ENCODE results near the gene PPY. TPM values are rescaled to one million over a fixed set of nuclear protein-coding genes. Genes with fewer than 3 reads are reported as not detected.

Gene PPY
- total and polyA plus RNA-seq, 10 of the 15 experiments (the other 5 are each of a cell fraction or from before 2014, with no cell fraction given): 0.91 TPM; not detected in 9

GRCh38 chr17:43907425-43907981, 34.8 kb downstream of the PPY start, which contains the start of gene MPP2:
Gene MPP2 (minus strand): TSS chr17:43907536. CDS start chr17:43904460, 3,076 bp downstream.
- no peaks in the 10 kb centered on the region; a peak in 1 of 4 replicates for H3K36me3 ChIP-seq (ENCODE audit: control insufficient read depth in 2 of 2, insufficient read depth in 2 of 2, low read length in 1 of 2)
- no peak for FAIRE-seq
- intact Hi-C loops (cut with micrococcal nuclease; ENCODE audit: unreplicated experiment): no loop called here

DNA sequence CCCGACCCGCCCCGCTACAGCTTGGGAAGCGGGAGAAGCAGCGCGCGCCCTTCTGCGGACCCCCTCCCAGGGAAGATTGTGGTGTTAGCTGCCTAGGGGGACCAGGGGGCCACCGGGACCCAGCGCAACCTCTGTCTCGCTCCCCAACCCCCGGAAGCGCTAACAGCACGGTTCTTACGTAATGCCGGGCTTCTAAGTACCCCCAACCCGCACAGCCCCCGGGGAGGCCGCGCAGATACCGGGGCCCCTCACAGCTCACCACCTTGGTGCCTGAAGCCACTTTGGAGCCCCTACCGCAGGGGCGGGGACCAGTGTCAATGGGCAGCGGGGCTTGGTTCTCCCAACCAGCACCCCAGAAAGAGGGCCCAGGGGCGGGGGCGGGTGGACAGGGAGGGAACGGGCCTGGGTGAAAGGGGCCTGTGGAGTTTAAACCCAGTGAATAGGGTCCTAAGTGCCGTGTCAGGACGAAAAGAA, 35.3 kb downstream of the PPY start:
- peak overlapping the region; percentile 79 for H3K4me2 ChIP-seq (ENCODE audit: control insufficient read depth, insufficient read depth)
- H3K27ac ChIP-seq (ENCODE audit: control insufficient read depth, insufficient read depth): no peak overlapping the region
- ChIA-PET SMC1A (ENCODE audit: uncharacterized antibody, unreplicated experiment) (no interaction called here), POLR2A (no interaction called here), RAD21 (ENCODE audit: unreplicated experiment) (no interaction called here), CTCF (no interaction called here)
- FAIRE-seq (no peak), ATAC-seq (no peak), DNase-seq (ENCODE audit: low read depth, low spot score) (no peak)
- H3K4me1 ChIP-seq (ENCODE audit: control insufficient read depth, insufficient read depth, low read length): no peaks in the 10 kb centered on the region
- TF ChIP-seq SMARCA5 (IDR thresholded peaks at IDR 0.05) (no peak), POU2F2 (IDR thresholded peaks at IDR 0.05; ENCODE audit: borderline replicate concordance, low read depth, low read length) (no peak), MEF2B (IDR thresholded peaks at IDR 0.05; ENCODE audit: partially characterized antibody, poor library complexity, severe bottlenecking) (no peak), FOXK2 (IDR thresholded peaks at IDR 0.05) (no peak), CHD1 (IDR thresholded peaks at IDR 0.05; ENCODE audit: low read depth, low read length) (no peak)
- in situ Hi-C loops (cut with MboI): no loop called here
- no peaks in the 10 kb centered on the region for H4K20me1 ChIP-seq (ENCODE audit: control insufficient read depth, insufficient read depth)
- H3K9ac ChIP-seq (ENCODE audit: control insufficient read depth, insufficient read depth, low read length): no peak overlapping the region
- no peaks in the 10 kb centered on the region for H3K79me2 ChIP-seq (ENCODE audit: control insufficient read depth, insufficient read depth, low read length)
- BruUV-seq (replicated peaks): no TSS peak
- intact Hi-C loops (cut with micrococcal nuclease; ENCODE audit: unreplicated experiment): no loop called here
- H3K9me3 ChIP-seq (replicated peaks; ENCODE audit: control insufficient read depth, insufficient read depth, low read length): no peaks in the 10 kb centered on the region
- no peaks in the 10 kb centered on the region; a peak in 1 of 4 replicates for H3K36me3 ChIP-seq (ENCODE audit: control insufficient read depth in 2 of 2, insufficient read depth in 2 of 2, low read length in 1 of 2)
- 19% methylated on average over 29 of the region's 29 CpGs for WGBS (ENCODE audit: insufficient coverage, insufficient replicate concordance, low lambda C conversion rate, missing lambda C conversion rate)
- H2AFZ ChIP-seq (ENCODE audit: control insufficient read depth, low read depth, low read length): peak overlapping the region; percentile 29
- H3K27me3 ChIP-seq (replicated peaks in 1 of 2; ENCODE audit: control insufficient read depth in 2 of 2, insufficient read depth in 2 of 2, low read length in 1 of 2): peaks cover 10 to 18% of the 10 kb centered on the region in 2 experiments
- H3K4me3 ChIP-seq: no peak overlapping the region; the same call in 1 of the 2 replicates

More at GRCh38 chr17:43907425-43907981, 34.8 kb downstream of the PPY start, which contains the start of gene MPP2:
- Histone ChIP-seq H3K4me2 (ENCODE audit: control insufficient read depth, insufficient read depth) (peak within 1 kb of the TSS; percentile 79), H4K20me1 (ENCODE audit: control insufficient read depth, insufficient read depth) (no peaks in the 10 kb centered on the region), H3K4me1 (ENCODE audit: control insufficient read depth, insufficient read depth, low read length) (no peaks in the 10 kb centered on the region), H2AFZ (ENCODE audit: control insufficient read depth, low read depth, low read length) (peak within 1 kb of the TSS; percentile 29), H3K9ac (ENCODE audit: control insufficient read depth, insufficient read depth, low read length) (no peak within 1 kb of the TSS), H3K4me3 (no peak within 1 kb of the TSS; the same call in 1 of the 2 replicates), H3K27ac (ENCODE audit: control insufficient read depth, insufficient read depth) (no peak within 1 kb of the TSS), H3K79me2 (ENCODE audit: control insufficient read depth, insufficient read depth, low read length) (no peaks in the 10 kb centered on the region), H3K9me3 (replicated peaks; ENCODE audit: control insufficient read depth, insufficient read depth, low read length) (no peaks in the 10 kb centered on the region), H3K27me3 (replicated peaks in 1 of 2; ENCODE audit: control insufficient read depth in 2 of 2, insufficient read depth in 2 of 2, low read length in 1 of 2) (peaks cover 10 to 18% of the 10 kb centered on the region in 2 experiments)
- ATAC-seq (peak; percentile 67), DNase-seq (ENCODE audit: low read depth, low spot score) (no peak)
- in situ Hi-C loops (cut with MboI): no loop called here
- WGBS (ENCODE audit: insufficient coverage, insufficient replicate concordance, low lambda C conversion rate, missing lambda C conversion rate): 10% methylated on average over 34 of the region's 36 CpGs
- BruUV-seq (replicated peaks): no TSS peak
- RAD21 ChIA-PET (ENCODE audit: unreplicated experiment): no interaction called here
- SMC1A ChIA-PET (ENCODE audit: uncharacterized antibody, unreplicated experiment): no interaction called here
- peak; percentile 92 for TF ChIP-seq SUZ12 (IDR thresholded peaks at IDR 0.05; ENCODE audit: unreplicated experiment)
- TF ChIP-seq ATF3 (IDR thresholded peaks at IDR 0.05; ENCODE audit: borderline replicate concordance, extremely low read depth, low read depth, low read length): no peak
- CTCF ChIA-PET: no interaction called here
- POLR2A ChIA-PET: no interaction called here
